Uterus (tissue), 4 donors: ENCODE results near the gene GSS. TPM values are rescaled to one million over a fixed set of nuclear protein-coding genes. Genes with fewer than 3 reads are reported as not detected.

Source experiments
- DNase-seq, 2 donors: peaks; one replicate each; pipeline ENCODE4 v3.0.0-alpha.2; 2019 to 2020
- H3K27ac ChIP-seq, 2 donors: fragments of 200-600 bp; sonication (generic); 1 replicate in 1 of 2; 2 replicates in 1 of 2; pipeline ENCODE4 v1.5.1; 2016 to 2018
- H3K27me3 ChIP-seq, 2 donors: fragments of 200-600 bp; sonication (generic); one replicate each; pipeline ENCODE4 v1.5.1; 2018 to 2019; ENCODE audit warnings: control low read depth in 1 of 2
- H3K36me3 ChIP-seq, 2 donors: fragments of 200-600 bp; sonication (generic); one replicate each; pipeline ENCODE4 v1.5.1; 2019; ENCODE audit warnings: control low read depth in 1 of 2
- H3K4me1 ChIP-seq, 2 donors: fragments of 200-600 bp; sonication (generic); one replicate each; pipeline ENCODE4 v1.5.1; 2018 to 2019; ENCODE audit warnings: control low read depth in 1 of 2
- H3K4me3 ChIP-seq, 2 donors: fragments of 200-600 bp; sonication (generic); 1 replicate in 1 of 2; 2 replicates in 1 of 2; pipeline ENCODE4 v1.5.1; 2018 to 2019; ENCODE audit warnings: mild to moderate bottlenecking in 1 of 2
- H3K9me3 ChIP-seq, 2 donors: fragments of 200-600 bp; sonication (generic); one replicate each; pipeline ENCODE4 v1.5.1; 2019; ENCODE audit warnings: control low read depth in 1 of 2
- POLR2A ChIP-seq, 2 donors: fragments of 450-650 bp; IDR thresholded peaks; one replicate each; pipeline ENCODE4 v1.6.1; 2016; ENCODE audit warnings: antibody characterized with exemption in 2 of 2, mild to moderate bottlenecking in 1 of 2, moderate library complexity in 1 of 2
- intact Hi-C: fragments of 100-400 bp; cut with DNase I; formaldehyde crosslinking; loops from one replicate; pipeline ENCODE4 v1.15.1; 2023; ENCODE audit warnings: low total_unique reads
- total RNA-seq, 4 donors: library from RNA; depleted of rRNA in 3 of 4; stranded (reverse); fragments of >200 nt in 3 of 4; gene quantifications; one replicate each; pipeline versions ENCODE4 v1.1.0 to v1.2.4, GENCODE V29; 2014 to 2023
- TF ChIP-seq, protein P1 (sequence below), 4 experiments: fragments of 200-600 bp in 2 of 4; fragments of 450-650 bp in 2 of 4; sonication (generic) in 2 of 4; IDR thresholded peaks; one replicate each; pipeline ENCODE4 v1.5.1; 2016 to 2019; ENCODE audit warnings: antibody characterized with exemption in 4 of 4, mild to moderate bottlenecking in 2 of 4, moderate library complexity in 1 of 4
- donor health status: DM: yes; HTN: yes; CAD: no.

Gene GSS
- total RNA-seq, 4 donors from 2014 or later: 3.8 to 47.2 (median 16.5) TPM

DNA sequence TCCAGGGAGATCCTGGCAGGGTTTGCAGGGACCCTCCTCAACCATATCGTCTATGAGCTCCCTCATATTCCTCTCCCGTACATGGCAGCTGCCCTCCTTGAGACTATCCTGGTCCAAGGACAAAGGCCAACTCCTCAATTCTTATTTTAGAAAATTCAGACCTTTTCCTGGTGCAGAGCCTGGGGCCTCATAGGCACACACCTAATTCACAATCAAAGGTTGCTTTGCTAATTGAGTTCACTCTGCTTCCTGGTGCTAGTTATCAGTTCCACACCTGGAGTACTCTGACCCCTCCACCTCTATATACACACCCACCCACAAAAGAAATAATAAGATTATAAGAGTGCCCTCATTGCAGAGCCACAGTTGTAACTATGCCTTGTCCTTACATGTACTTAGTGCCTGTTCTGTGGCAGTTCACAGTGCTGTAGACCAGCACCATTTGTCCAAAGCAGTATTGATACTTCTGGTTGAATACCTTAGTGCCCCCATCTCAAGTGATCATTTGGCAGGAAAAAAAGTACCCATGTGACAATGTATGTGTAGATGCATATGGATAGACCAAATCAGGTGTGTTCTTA lies 38.7 kb downstream of the GSS start:
- no peak for DNase-seq
- no peak for TF ChIP-seq POLR2A (IDR thresholded peaks at IDR 0.05)
- TF ChIP-seq, protein P1, sequence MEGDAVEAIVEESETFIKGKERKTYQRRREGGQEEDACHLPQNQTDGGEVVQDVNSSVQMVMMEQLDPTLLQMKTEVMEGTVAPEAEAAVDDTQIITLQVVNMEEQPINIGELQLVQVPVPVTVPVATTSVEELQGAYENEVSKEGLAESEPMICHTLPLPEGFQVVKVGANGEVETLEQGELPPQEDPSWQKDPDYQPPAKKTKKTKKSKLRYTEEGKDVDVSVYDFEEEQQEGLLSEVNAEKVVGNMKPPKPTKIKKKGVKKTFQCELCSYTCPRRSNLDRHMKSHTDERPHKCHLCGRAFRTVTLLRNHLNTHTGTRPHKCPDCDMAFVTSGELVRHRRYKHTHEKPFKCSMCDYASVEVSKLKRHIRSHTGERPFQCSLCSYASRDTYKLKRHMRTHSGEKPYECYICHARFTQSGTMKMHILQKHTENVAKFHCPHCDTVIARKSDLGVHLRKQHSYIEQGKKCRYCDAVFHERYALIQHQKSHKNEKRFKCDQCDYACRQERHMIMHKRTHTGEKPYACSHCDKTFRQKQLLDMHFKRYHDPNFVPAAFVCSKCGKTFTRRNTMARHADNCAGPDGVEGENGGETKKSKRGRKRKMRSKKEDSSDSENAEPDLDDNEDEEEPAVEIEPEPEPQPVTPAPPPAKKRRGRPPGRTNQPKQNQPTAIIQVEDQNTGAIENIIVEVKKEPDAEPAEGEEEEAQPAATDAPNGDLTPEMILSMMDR (IDR thresholded peaks at IDR 0.05): no peak

DNA sequence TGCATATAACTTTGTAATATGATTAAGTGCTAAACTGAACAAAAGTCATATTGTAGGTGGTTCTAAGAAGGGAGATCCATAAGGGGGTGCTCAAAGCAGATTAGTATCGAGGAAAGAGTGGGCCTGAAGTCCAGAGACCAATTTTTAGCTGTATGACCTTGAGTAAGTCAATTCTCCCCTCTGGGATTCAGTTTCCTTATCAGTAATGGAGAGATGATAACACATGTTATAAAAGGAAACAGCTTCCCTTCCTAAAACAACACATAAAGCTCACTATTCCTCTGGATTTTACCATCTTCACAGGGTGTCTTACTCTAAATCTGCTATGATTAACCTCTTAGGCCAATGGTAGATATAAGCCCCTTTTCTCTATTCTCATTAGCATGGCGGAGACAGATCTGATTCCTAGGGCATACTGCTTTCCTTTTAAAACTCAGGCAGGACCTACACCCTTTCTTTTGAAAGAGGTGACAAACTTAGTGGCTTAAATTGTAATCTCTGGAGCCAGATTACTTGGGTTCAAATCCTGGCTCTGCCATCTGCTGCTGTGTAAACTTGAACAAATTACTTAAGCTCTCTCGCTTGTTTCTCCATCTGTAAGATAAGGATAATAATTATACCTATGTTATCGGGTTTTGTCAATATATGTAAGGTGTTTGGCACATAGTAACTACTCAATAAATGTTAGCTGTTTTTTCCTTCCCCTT lies 39.7 kb downstream of the GSS start:
- intact Hi-C loops: no loop called here
- no peak for TF ChIP-seq POLR2A (IDR thresholded peaks at IDR 0.05)
- TF ChIP-seq, protein P1 (IDR thresholded peaks at IDR 0.05): no peak

More for the DNA sequence above, 38.7 kb downstream of the GSS start:
- no peaks in the 10 kb centered on the region for H3K36me3 ChIP-seq
- no peak overlapping the region for H3K27ac ChIP-seq
- H3K4me1 ChIP-seq: no peaks in the 10 kb centered on the region
- H3K4me3 ChIP-seq: no peak overlapping the region
- H3K27me3 ChIP-seq: no peaks in the 10 kb centered on the region
- intact Hi-C loops: no loop called here
- no peaks in the 10 kb centered on the region for H3K9me3 ChIP-seq

DNA sequence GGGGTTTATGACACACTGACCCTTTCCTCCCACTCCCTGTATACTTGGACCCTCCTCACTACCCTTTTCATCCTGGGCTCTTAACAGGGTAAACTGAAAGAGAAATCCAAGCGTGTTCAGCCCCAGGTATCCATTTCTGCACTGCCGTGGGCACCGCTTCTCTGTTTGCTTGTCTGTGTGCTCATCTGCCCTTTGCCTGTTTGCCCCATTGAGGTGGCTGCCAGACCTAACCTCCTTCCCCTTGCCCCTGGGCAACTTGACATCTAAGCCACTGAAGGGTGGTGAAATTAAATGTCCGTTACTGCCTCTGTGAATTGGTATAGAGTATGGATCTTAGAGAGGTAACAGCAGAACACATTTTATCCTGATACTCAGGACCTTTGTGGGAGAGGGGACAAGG lies 40.5 kb downstream of the GSS start:
- intact Hi-C loops: no loop called here
- Histone ChIP-seq H3K27me3 (no peaks in the 10 kb centered on the region), H3K9me3 (no peaks in the 10 kb centered on the region), H3K36me3 (no peaks in the 10 kb centered on the region), H3K4me3 (no peak overlapping the region), H3K27ac (no peak overlapping the region), H3K4me1 (no peaks in the 10 kb centered on the region)
- no peak for TF ChIP-seq POLR2A (IDR thresholded peaks at IDR 0.05)
- TF ChIP-seq, protein P1 (IDR thresholded peaks at IDR 0.05): no peak
- DNase-seq: no peak

More for the DNA sequence above, 39.7 kb downstream of the GSS start:
- Histone ChIP-seq H3K4me1 (no peaks in the 10 kb centered on the region), H3K4me3 (no peak overlapping the region), H3K9me3 (no peaks in the 10 kb centered on the region), H3K27me3 (no peaks in the 10 kb centered on the region), H3K27ac (no peak overlapping the region), H3K36me3 (no peaks in the 10 kb centered on the region)
- DNase-seq: no peak

DNA sequence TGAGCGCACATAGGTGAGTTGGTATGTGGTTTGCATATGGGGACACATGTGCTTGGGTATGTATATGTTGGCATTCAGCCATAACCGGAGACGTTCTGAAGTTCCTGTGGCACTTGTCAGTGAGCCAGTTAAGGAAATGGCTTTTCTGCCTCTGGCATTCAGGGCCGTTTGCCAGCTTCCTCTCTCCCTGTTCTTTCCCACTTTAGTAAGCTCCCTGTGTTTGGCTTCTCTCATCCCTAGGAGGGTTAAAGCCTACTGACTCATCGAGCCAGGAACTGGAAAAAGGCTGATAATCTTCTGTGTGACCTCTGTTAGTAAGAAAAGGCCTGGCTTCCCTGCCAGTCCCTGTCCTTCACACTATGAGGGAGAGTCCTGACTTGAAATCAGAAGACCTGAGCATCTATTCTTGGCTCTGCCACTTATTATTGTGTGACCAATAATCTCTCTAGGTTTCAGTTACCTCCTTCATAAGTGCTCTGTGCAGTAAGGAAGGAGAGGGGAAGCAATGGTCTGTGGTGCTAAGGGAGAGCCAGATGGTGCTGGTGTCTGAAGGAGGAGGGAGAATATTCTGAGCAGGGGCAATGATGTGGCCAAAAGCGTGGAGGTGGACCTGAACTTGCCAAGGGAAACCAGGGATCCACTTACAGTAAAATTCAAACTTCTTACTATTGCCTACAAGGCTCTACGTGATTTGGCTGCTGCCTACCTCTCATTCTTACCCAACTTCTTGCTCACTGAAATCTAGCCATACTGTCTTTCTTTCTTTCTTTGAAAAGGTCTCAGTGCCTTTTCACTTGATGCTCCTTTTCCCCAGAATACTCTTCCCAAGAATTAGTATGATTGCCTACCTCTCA lies 47.8 kb downstream of the GSS start:
- H3K27ac ChIP-seq: peak overlapping the region; percentile 56 to 63
- TF ChIP-seq POLR2A (IDR thresholded peaks at IDR 0.05): no peak
- TF ChIP-seq, protein P1 (IDR thresholded peaks at IDR 0.05): no peak
- H3K4me1 ChIP-seq: no peaks in the 10 kb centered on the region
- no peak overlapping the region for H3K4me3 ChIP-seq
- no peaks in the 10 kb centered on the region for H3K9me3 ChIP-seq
- DNase-seq: peak in 1 of 2 donors; percentile 44
- no peaks in the 10 kb centered on the region for H3K36me3 ChIP-seq
- no peaks in the 10 kb centered on the region for H3K27me3 ChIP-seq
- intact Hi-C loops: no loop called here
